GM21529 (cell line): ENCODE results near the gene PDLIM5.
"Not testable (repeated sequence)": the region's sequence is repeated elsewhere in the genome, so short reads cannot be mapped to it uniquely, and the experiment has no call there.

Experiments used
- ATAC-seq: cut with Tn5 transposase; IDR thresholded peaks from one replicate; pipeline ENCODE4 v1.9.1; 2021; ENCODE audit not compliant: unreplicated experiment

The PDLIM5 gene

GRCh38 chr4:94451695-94452475, at the start of gene PDLIM5:
Gene PDLIM5 (plus strand): TSS chr4:94451942. CDS start chr4:94455289, 3,347 bp downstream.
- ATAC-seq = peak; percentile 91

- not testable (repeated sequence) for ATAC-seq
Observed at GRCh38 chr4:94402439-94402838, 49.3 kb upstream of the PDLIM5 start.

GRCh38 chr4:94403751-94404150, 48.0 kb upstream of the PDLIM5 start:
- ATAC-seq = no peak

- peak; percentile 84 for ATAC-seq
Observed at GRCh38 chr4:94406668-94407437, 44.9 kb upstream of the PDLIM5 start.

GRCh38 chr4:94407846-94408245, 43.9 kb upstream of the PDLIM5 start:
- no peak for ATAC-seq

- ATAC-seq = no peak
Observed at GRCh38 chr4:94408549-94409374, 43.0 kb upstream of the PDLIM5 start.

GRCh38 chr4:94409375-94409679, 42.4 kb upstream of the PDLIM5 start:
- no peak for ATAC-seq

- ATAC-seq = no peak
Observed at GRCh38 chr4:94409962-94410361, 41.8 kb upstream of the PDLIM5 start.

GRCh38 chr4:94410678-94411206, 41.0 kb upstream of the PDLIM5 start:
- ATAC-seq = no peak

- ATAC-seq = no peak
Observed at GRCh38 chr4:94411296-94411695, 40.4 kb upstream of the PDLIM5 start.

- ATAC-seq = no peak
Observed at GRCh38 chr4:94412019-94412657, 39.6 kb upstream of the PDLIM5 start.

GRCh38 chr4:94412658-94413038, 39.1 kb upstream of the PDLIM5 start:
- no peak for ATAC-seq

GRCh38 chr4:94413085-94413840, 38.5 kb upstream of the PDLIM5 start:
- ATAC-seq = no peak

GRCh38 chr4:94414907-94415306, 36.8 kb upstream of the PDLIM5 start:
- no peak for ATAC-seq

- no peak for ATAC-seq
Observed at GRCh38 chr4:94415448-94415847, 36.3 kb upstream of the PDLIM5 start.

- ATAC-seq = no peak
Observed at GRCh38 chr4:94416335-94416734, 35.4 kb upstream of the PDLIM5 start.

- ATAC-seq = no peak
Observed at GRCh38 chr4:94416981-94417380, 34.8 kb upstream of the PDLIM5 start.

- ATAC-seq = no peak
Observed at GRCh38 chr4:94419549-94419948, 32.2 kb upstream of the PDLIM5 start.

GRCh38 chr4:94419956-94420355, 31.8 kb upstream of the PDLIM5 start:
- no peak for ATAC-seq

GRCh38 chr4:94420356-94420755, 31.4 kb upstream of the PDLIM5 start:
- ATAC-seq = no peak
